Motor neuron (in vitro differentiated cells): ENCODE data around the gene MXRA5. TPM values are rescaled to one million over a fixed set of nuclear protein-coding genes. Genes with fewer than 3 reads are reported as not detected.

Experiments
- ATAC-seq, 8 experiments: fragments of 200-7000 bp; cut with Tn5 transposase; replicated peaks in 6 of 8; 2 replicates each; pipeline ENCODE4 v1.8.0; 2021; ENCODE audit warnings: mild to moderate bottlenecking in 8 of 8, moderate library complexity in 8 of 8
- H3K27ac ChIP-seq, 2 donors: fragments of 250-450 bp; sonication (Bioruptor Pico); 2 replicates each; pipeline ENCODE4 v1.9.0; 2021; ENCODE audit warnings: antibody characterized with exemption in 2 of 2, mild to moderate bottlenecking in 2 of 2, moderate library complexity in 1 of 2
- H3K4me1 ChIP-seq, 2 donors: fragments of 250-450 bp; sonication (Bioruptor Pico); replicated peaks in 1 of 2; 2 replicates each; pipeline ENCODE4 v1.6.1; 2021; ENCODE audit warnings: antibody characterized with exemption in 2 of 2, mild to moderate bottlenecking in 2 of 2, moderate library complexity in 1 of 2
- H3K4me3 ChIP-seq, 5 donors: fragments of 250-450 bp; sonication (Bioruptor Pico); 2 replicates each; pipeline ENCODE4 v1.9.0; 2021; ENCODE audit warnings: antibody characterized with exemption in 5 of 5, mild to moderate bottlenecking in 5 of 5, moderate library complexity in 4 of 5
- WGBS, 10 experiments: fragments of 450-650 bp; shearing (Covaris generic); methylation state at CpG; one replicate each; pipeline ENCODE4 v1.0.0; 2022; 5-methylcytosine and 5-hydroxymethylcytosine counted together
- in situ Hi-C, 9 experiments: fragments of 400-800 bp; cut with MboI; loops; one replicate each; pipeline ENCODE4 v1.15.0; 2021; ENCODE audit warnings: low sequenced_read_pairs in 9 of 9, low pct_unique_long_range_greater_than_20kb in 2 of 9; ENCODE audit not compliant: unreplicated experiment in 9 of 9
- total RNA-seq, 8 experiments: library from RNA; unstranded; fragments of 300-600 nt; gene quantifications; 2 replicates each; pipeline versions ENCODE4 v1.2.3 to v1.2.4, GENCODE V29; 2022

The MXRA5 gene
- total RNA-seq, 8 experiments from 2014 or later, result 0.96 to 92.3 (median 2.2) TPM

GRCh38 chrX:3262901-3263300 is 83.6 kb downstream of the MXRA5 start:
- WGBS, 10 experiments, result 0 to 83% (median 55%) methylated on average over 1 of the region's 1 CpG; no CpG with 5 or more reads in 6 of the 10 experiments
- Histone ChIP-seq H3K4me3 (no peak overlapping the region), H3K27ac (no peak overlapping the region), H3K4me1 (peaks cover 0 to 2% of the 10 kb centered on the region in 2 donors)
- ATAC-seq, result peak in 7 of 8 experiments; percentile 51 to 96 (median 79)
- in situ Hi-C loops, result no loop called here
